ENCODE measurements around the gene SYT9. TPM values are rescaled to one million over a fixed set of nuclear protein-coding genes. Genes with fewer than 3 reads are reported as not detected.

The SYT9 gene
- total and polyA plus RNA-seq, 3 donors from 2014 or later, result 2.7 to 4.1 (median 3.1) TPM

- no peak for DNase-seq
- no peak for TF ChIP-seq POLR2A (IDR thresholded peaks at IDR 0.05)
- no peak for TF ChIP-seq CTCF (IDR thresholded peaks at IDR 0.05)
- Histone ChIP-seq H3K9me3 (no peaks in the 10 kb centered on the region), H3K4me1 (peaks cover 6% of the 10 kb centered on the region), H3K27me3 (no peaks in the 10 kb centered on the region), H3K4me3 (no peak overlapping the region), H3K27ac (no peak overlapping the region), H3K36me3 (ENCODE audit: low read depth, missing control alignments) (no peaks in the 10 kb centered on the region)
- intact Hi-C loops (cut with DNase I; ENCODE audit: low total_unique reads), result no loop called here
- WGBS, 2 donors, result 14 to 31% methylated on average over 2 of the region's 2 CpGs
Measured at GRCh38 chr11:7435176-7435575, 183.5 kb downstream of the SYT9 start.

- Histone ChIP-seq H3K27me3 (no peaks in the 10 kb centered on the region), H3K4me1 (peaks cover 6% of the 10 kb centered on the region), H3K27ac (no peak overlapping the region), H3K36me3 (ENCODE audit: low read depth, missing control alignments) (no peaks in the 10 kb centered on the region), H3K9me3 (no peaks in the 10 kb centered on the region), H3K4me3 (no peak overlapping the region)
- no peak for DNase-seq
- intact Hi-C loops (cut with DNase I; ENCODE audit: low total_unique reads), result no loop called here
- TF ChIP-seq CTCF (IDR thresholded peaks at IDR 0.05), result no peak
- TF ChIP-seq POLR2A (IDR thresholded peaks at IDR 0.05), result no peak
- 86 to 90% methylated on average over 1 of the region's 1 CpG for WGBS, 2 donors
Measured at GRCh38 chr11:7436146-7436545, 184.4 kb downstream of the SYT9 start.

GRCh38 chr11:7436657-7437056, 185.0 kb downstream of the SYT9 start:
- TF ChIP-seq CTCF (IDR thresholded peaks at IDR 0.05) (no peak), POLR2A (IDR thresholded peaks at IDR 0.05) (no peak)
- no peak overlapping the region for H3K27ac ChIP-seq
- WGBS, 2 donors, result 47 to 59% methylated on average over 5 of the region's 5 CpGs
- no peaks in the 10 kb centered on the region for H3K36me3 ChIP-seq (ENCODE audit: low read depth, missing control alignments)
- H3K9me3 ChIP-seq, result no peaks in the 10 kb centered on the region
- H3K4me3 ChIP-seq, result no peak overlapping the region
- no peak for DNase-seq
- peaks cover 6% of the 10 kb centered on the region for H3K4me1 ChIP-seq
- no peaks in the 10 kb centered on the region for H3K27me3 ChIP-seq
- intact Hi-C loops (cut with DNase I; ENCODE audit: low total_unique reads), result no loop called here

- Histone ChIP-seq H3K27me3 (no peaks in the 10 kb centered on the region), H3K36me3 (ENCODE audit: low read depth, missing control alignments) (no peaks in the 10 kb centered on the region), H3K4me3 (no peak overlapping the region), H3K27ac (no peak overlapping the region), H3K4me1 (peaks cover 6% of the 10 kb centered on the region), H3K9me3 (no peaks in the 10 kb centered on the region)
- 93 to 96% methylated on average over 3 of the region's 3 CpGs for WGBS, 2 donors
- intact Hi-C loops (cut with DNase I; ENCODE audit: low total_unique reads), result no loop called here
- DNase-seq, result no peak
- TF ChIP-seq CTCF (IDR thresholded peaks at IDR 0.05) (no peak), POLR2A (IDR thresholded peaks at IDR 0.05) (no peak)
Measured at GRCh38 chr11:7437696-7438095, 186.0 kb downstream of the SYT9 start.

- H3K4me3 ChIP-seq, result no peak overlapping the region
- H3K4me1 ChIP-seq, result peaks cover 6% of the 10 kb centered on the region
- H3K27ac ChIP-seq, result no peak overlapping the region
- whole genome bisulfite sequencing, 2 donors, result 91 to 100% methylated on average over 3 of the region's 3 CpGs
- intact Hi-C loops (cut with DNase I; ENCODE audit: low total_unique reads), result no loop called here
- H3K36me3 ChIP-seq (ENCODE audit: low read depth, missing control alignments), result no peaks in the 10 kb centered on the region
- TF ChIP-seq CTCF (IDR thresholded peaks at IDR 0.05) (no peak), POLR2A (IDR thresholded peaks at IDR 0.05) (no peak)
- no peaks in the 10 kb centered on the region for H3K9me3 ChIP-seq
- no peak for DNase-seq
- no peaks in the 10 kb centered on the region for H3K27me3 ChIP-seq
Measured at GRCh38 chr11:7439746-7440320, 188.1 kb downstream of the SYT9 start.
